HG02840 (cell line): ENCODE results near the gene BNIP3.
A peak's percentile ranks its signal among the peaks of the same experiment; 100 is the strongest.
"Not testable (repeated sequence)": the region's sequence is repeated elsewhere in the genome, so short reads cannot be mapped to it uniquely, and the experiment has no call there.

Source experiments
- ATAC-seq: cut with Tn5 transposase; IDR thresholded peaks from one replicate; pipeline ENCODE4 v1.9.1; 2021; ENCODE audit warnings: mild to moderate bottlenecking, moderate library complexity, moderate number of reproducible peaks; ENCODE audit not compliant: unreplicated experiment, low FRiP score

The BNIP3 gene

DNA sequence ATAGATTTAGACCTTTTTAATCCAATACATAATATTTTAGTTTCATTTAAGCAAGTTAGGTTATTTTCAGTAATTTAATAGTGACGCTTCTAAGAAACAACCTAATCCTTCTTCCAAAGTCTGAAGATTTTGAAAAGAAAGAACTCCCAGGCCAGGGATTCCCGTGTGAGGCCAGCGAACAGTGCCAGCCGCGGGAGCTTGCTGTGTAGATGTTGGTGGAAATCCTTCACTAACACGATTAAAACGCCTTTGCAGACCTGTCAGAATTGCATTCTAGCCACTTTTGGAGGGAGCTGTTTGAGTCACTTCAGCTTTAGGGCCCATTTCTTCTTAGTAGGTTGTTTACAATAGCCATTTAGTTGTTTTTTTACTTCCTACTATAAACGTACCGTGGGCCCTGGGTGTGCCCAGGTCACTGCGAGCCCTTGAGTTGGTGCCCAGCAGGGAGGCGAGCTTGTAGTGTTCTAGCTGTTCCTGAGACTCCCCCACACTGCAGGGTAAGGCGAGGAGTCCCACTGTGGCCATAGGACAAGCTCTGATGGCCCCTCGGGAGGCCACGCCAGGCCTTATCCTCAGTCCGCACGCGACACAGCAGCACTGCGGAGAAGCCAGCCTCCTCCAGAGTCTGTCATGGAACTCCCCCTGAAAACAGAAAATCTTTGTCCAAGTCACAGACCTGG is 48.6 kb downstream of the BNIP3 start:
- ATAC-seq: no peak

DNA sequence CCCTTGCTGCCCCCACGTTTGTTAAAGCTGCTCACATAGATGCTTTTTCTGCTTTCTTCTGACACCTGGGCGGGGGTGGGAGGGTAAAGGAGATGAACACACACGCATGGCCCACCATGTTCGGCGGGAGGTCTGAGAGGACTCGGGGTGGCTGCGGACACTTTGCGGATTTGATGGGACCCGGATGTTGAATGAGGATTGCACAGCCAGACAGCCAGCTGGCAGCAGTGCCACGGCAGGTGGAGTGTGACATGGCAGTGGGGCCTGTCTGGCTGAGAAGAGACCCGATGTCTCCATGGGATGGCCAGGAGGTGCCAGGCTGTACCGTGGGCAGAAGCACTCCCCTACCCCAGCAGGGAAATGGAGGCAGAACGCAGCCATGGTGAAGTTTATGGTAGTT is 49.7 kb downstream of the BNIP3 start:
- ATAC-seq: no peak

DNA sequence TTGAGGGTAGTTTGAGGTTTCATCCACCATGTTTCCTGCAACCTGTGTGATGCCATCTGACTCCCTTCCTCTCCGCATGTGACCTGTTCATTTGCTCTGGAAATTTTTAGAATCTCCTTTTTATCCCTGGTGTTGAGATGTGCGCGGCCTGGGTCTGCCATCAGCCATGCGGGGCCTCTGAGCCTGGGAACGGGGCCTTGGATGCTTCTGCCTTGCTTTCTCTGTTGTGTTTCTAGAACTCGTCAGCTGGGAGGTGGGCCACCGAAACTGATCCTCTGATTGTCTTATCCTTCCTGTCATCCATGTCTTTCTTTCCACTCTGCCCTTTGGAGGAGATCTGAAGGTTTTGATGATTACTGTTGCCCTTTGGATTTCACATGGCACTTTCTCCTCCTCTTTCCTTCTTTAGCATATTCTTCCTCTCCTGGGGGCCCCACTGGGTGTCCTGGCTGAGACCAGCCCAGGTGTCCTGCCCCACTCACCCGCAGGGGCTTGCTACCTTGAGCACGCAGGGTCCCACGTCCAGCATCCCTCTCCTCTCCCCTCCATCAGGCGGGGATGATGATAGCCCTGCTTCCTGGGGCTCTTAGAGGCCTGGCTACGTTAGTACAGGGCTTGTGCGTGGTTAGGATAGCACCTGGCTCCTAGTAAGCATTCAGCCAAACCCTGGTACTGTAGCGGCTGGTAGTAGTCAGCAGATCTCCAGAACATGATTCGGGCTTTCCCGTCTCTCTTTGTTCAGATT is 51.0 kb downstream of the BNIP3 start:
- no peak for ATAC-seq

GRCh38 chr10:131930150-131930549 is 51.6 kb downstream of the BNIP3 start:
- no peak for ATAC-seq

GRCh38 chr10:131929122-131929845 is 52.4 kb downstream of the BNIP3 start:
- no peak for ATAC-seq

- ATAC-seq: peak; percentile 60
Measured at GRCh38 chr10:131928248-131929095, 53.3 kb downstream of the BNIP3 start.

DNA sequence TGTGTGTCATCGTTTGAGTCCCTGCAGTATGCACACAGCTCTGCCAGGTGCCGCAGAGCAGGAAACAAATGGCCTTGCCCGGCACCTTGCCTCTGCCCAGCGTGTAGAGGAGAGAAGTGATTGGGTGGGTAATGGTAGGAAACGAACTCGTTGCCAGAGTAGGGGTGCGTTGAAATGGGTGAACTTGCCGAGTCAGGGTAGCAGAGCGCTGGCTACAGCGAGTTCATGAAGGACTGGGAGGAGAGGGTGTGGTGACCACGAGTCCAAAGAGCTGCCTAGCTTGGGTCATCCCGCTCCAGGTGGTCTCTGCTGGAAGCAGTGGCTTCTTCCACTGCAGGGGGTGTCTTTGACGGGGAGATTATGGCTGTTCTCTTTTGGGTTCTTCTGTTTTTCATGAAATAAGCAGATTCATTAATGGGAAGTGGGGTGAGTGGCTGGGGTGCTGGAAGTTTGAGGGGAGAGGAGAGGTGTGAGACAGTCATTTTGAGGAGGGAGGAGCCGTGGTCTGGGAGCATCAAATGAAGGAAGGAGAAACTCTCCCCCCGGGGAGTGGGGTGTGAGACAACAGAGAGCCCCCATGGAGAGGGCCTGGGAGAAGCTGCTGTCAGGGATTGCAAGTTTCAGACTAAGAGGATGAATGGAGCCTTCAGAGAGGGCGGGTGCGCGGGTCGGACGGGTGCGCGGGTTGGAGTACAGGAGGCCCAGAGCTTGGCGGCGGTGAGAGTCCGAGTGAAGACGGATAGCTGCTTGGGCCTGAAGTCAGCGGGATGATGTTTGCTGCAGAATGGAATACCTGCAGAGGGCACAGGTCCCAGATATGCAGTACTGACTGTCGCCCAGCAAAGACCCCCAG is 54.8 kb downstream of the BNIP3 start:
- ATAC-seq: no peak

DNA sequence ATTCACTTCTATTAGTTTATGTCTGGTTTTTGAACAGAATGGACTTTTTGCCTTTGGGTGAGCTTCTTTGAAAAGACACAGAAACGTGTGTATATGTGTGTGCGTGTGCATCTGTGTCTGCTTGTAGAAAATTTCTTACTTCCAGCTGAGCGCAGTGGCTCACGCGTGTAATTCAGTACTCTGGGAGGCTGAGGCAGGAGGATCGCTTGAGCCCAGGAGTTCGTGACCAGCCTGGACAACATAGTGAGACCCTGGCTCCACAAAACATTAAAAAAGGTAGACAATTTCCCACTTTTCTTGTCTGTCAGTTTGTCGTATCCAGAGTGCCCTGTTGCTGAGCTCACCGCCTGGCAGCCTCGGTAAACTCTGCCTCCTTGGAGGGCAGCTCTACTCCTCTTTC is 55.5 kb downstream of the BNIP3 start:
- no peak for ATAC-seq

DNA sequence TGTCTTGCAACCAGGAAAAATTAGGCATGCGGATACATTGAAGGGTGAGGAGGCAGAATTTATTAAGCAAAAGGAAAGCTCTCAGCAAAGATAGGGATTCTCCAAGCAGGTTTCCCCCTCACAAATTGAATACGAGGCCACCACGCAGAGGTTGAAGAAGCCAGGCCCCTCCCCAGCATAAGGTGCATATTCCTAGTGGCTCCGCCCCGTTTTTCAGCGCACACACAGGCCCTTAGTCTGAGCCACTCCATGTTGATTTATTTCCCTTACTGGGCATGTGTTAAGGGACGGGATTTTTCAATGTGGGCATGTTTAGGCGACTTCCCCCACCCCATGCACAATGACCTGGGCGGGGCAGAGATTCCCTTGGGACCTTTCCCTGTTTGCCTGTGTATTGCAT is 56.0 kb downstream of the BNIP3 start:
- ATAC-seq: no peak

GRCh38 chr10:131925011-131925649 is 56.6 kb downstream of the BNIP3 start:
- no peak for ATAC-seq

- ATAC-seq: no peak
Measured at GRCh38 chr10:131923038-131923756, 58.5 kb downstream of the BNIP3 start.

DNA sequence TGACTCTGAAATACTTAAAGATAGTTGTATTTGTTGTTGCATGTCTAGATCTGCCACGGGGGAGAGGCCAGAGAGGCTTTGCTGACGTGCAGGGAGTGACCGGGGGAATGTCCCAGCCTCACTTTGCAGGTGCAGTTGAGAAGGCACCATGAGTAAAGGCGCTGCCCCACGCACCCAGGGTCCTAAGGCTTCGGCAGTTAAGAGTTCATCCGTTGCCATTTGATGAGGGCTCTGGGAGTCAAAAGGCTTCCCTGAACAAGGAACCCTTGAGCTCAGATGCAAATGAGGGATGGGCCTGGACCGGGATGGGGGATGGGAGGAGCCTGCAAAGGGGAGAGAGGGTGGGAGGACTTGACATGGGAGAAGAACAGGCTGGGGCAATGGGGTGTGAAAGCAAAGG is 60.5 kb downstream of the BNIP3 start:
- ATAC-seq: peak; percentile 56

GRCh38 chr10:131920693-131921092 is 61.0 kb downstream of the BNIP3 start:
- no peak for ATAC-seq

- no peak for ATAC-seq
Measured at GRCh38 chr10:131920151-131920550, 61.6 kb downstream of the BNIP3 start.

GRCh38 chr10:131919461-131919860 is 62.3 kb downstream of the BNIP3 start:
- not testable (repeated sequence) for ATAC-seq
